GM19455 (cell line): ENCODE data around the gene UBP1.
"Not testable (repeated sequence)": the region's sequence is repeated elsewhere in the genome, so short reads cannot be mapped to it uniquely, and the experiment has no call there.

Experiments used
- ATAC-seq: cut with Tn5 transposase; IDR thresholded peaks from one replicate; pipeline ENCODE4 v1.9.1; 2021; ENCODE audit not compliant: unreplicated experiment

Gene UBP1

GRCh38 chr3:33437556-33438283 is 2.5 kb downstream of the UBP1 start:
- no peak for ATAC-seq

- ATAC-seq = no peak
Measured at GRCh38 chr3:33433843-33434242, 6.4 kb downstream of the UBP1 start.

- ATAC-seq = no peak
Measured at GRCh38 chr3:33430571-33430970, 9.6 kb downstream of the UBP1 start.

GRCh38 chr3:33430061-33430460 is 10.1 kb downstream of the UBP1 start:
- no peak for ATAC-seq

- not testable (repeated sequence) for ATAC-seq
Measured at GRCh38 chr3:33429306-33429705, 10.9 kb downstream of the UBP1 start.

GRCh38 chr3:33428734-33429133 is 11.5 kb downstream of the UBP1 start:
- ATAC-seq = no peak

GRCh38 chr3:33426630-33427317 is 13.4 kb downstream of the UBP1 start:
- no peak for ATAC-seq

GRCh38 chr3:33426068-33426467 is 14.1 kb downstream of the UBP1 start:
- ATAC-seq = no peak

DNA sequence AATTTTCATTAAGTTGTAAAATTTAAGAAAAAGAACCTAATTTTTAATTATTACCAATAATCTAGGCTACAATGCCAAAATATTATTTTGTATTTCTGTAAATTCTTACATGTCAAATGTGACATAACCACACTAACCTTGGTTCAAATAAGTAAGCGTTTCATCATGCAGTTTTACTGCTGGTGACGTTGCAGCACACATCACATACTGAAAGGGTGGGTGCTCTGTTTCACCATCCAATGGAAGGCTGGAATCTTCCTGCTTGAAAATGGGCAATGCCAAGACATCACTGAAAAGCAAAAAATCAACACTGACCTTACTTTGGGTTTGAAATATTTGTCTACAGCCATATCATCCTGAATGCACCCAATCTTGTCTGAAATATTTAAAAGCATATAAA is 14.8 kb downstream of the UBP1 start:
- ATAC-seq = no peak

DNA sequence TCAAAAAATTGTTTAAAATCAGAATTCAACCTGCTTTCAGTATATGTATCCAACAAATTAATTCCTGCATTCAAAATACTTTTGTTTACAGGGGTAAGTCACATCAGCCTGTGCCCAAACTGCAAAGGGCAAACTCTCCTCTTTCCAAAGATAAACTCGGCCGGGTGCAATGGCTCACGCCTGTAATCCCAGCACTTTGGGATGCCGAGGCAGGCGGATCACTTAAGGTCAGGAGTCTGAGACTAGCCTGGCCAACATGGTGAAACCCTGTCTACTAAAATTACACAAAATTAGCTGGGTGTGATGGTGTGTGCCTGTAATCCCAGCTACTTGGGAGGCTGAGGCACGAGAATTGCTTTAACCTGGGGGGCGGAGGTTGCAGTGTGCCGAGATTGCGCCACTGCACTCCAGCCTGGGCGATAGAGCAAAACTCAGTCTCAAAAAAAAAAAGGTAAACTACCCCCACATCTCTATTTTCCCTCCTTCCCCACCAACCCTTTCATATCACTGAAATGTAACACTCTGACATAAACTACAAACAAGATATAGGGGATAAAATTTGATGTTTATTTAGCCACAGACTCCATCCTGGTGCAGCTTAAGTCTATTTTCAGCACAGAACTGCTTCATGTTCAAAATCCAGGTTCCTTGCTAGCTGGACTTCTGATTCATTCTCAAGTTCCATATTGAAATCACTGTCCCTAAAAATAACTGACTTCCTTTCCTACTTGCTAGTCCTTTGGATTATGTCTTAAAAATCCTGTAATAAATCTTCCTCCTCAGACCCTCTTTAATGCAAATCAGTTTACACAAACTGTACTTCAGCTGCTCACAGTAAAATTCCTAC is 15.4 kb downstream of the UBP1 start:
- ATAC-seq = no peak

- no peak for ATAC-seq
Measured at GRCh38 chr3:33420966-33421365, 19.2 kb downstream of the UBP1 start.

DNA sequence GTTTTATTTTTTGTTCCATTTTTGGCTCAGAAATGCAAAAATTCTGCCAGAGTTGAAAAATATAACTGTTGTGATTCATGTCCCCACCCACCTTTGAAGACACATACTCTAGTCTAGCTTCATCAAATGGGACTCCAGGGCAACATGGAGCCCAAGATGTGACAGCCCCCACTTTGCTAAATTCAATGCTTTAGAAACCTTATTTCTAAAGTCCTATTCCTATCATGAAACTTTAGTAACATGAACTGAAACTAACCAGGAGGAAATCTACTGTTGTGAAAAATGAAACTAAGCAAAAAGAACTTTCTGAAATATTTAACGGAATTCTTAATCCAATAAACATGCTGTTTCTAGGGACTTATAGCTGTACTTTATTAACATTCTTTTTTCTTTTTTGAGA is 20.3 kb downstream of the UBP1 start:
- ATAC-seq = no peak

DNA sequence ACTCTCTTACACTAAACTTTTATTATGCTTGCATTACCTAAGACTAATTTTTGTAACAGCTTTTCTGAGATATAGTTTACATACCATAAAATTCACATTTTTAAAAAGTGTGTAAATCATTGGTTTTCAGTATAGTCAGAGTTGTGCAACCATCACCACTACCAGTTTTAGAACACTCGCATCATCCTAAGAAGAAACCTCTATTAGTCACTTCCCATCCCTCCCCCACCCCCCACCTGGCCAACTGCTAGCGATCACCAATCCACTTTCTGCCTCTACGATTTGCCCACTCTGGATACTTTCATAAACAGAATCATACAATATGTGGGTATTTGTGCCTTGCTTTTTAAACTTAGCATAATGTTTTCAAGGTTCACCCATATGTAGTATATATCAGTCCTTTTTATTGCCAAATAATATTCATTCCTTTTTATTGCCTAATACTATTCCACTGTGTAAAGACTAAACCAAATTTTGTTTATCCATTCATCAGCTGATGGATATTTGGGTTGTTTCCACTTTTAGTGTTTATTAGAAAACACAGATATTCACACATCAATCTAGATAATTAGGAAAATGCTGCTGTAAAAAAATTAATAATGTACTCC is 23.0 kb downstream of the UBP1 start:
- ATAC-seq = no peak

DNA sequence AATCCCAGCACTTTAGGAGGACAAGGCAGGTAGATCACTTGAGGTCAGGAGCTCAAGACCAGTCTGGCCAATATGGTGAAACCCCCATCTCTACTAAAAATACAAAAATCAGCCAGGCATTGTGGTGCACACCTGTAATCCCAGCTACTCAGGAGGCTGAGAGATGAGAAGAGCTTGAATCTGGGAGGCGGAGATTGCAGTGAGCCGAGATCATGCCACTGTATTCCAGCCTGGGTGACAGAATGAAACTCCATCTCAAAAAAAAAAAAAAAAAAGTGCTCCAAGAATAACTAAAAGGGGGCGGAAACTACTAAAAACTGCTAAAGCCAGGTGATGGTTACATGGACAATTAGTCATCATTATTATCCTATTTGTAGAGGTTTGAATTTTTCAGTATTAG is 29.4 kb downstream of the UBP1 start:
- not testable (repeated sequence) for ATAC-seq

DNA sequence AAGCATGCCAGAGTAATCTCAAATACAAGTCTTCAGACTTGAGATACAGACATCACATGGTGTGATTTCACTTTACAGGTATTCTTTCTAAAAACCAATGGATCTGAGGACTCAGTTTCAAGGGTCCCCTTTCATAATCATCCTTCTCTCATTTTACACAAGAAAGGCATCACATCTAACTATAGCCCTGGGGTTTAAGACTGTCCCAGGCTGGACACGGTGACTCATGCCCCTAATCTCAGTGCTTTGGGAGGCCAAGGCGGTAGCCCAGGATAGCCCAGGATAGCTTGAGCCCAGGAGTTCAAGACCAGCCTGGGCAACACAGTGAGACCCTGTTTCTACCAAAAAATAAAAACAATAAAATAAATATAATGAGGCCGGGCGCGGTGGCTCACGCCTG is 36.4 kb downstream of the UBP1 start:
- no peak for ATAC-seq

DNA sequence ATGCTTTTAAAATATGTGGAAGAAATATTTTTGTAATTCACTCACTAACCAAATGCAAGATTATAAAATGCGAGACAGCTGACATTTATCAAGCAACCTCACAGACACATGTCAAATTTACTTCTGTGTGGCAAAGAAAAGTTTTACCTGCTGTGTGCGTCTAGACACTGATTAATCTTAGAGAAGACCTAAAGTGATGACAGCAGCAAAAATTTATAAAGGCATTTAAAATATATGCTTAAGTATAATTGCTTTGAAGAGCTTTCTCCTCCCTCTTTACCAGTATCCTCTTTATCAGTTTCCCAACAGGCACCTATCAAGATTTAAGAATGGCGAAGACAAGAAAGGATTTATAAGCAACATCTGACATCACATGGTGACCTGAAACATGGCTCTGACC is 37.3 kb downstream of the UBP1 start:
- ATAC-seq = no peak

DNA sequence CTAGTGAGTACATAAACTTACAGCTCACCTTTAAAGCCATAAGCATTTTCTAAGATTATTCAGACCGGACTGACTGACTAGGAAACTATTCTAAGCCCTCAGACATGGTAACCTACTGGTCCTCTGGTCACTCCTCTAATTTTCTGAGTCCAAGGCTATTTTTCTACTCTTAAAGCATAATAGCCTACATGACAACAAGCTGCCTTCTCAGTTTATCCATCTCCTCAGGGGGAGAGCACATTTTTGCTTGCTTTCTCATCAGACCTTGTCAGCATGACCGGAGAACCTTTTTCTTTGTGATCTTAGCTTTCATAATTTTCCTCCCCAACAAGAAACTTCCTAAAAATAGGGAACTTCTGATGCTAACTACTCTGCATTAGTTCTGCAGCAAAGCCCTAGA is 38.4 kb downstream of the UBP1 start:
- no peak for ATAC-seq

DNA sequence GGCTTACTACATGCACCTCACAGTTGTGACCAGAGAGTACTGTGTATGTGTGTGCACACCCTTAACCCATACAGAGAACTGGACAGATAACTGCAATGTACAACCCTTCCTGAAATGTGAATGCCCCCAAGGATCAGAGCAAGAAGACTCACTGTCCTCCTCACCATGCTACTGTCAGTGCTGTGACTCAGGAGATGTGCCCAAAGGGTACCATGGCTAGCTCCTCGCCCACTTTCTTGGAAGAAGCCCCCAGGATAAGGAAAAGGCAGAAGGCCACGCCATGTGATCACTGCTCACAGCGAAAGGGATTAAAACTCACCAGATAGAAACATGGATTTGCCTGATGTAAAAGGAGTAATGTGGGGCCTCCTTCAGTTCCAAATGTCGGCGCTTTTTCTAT is 41.8 kb downstream of the UBP1 start:
- no peak for ATAC-seq

GRCh38 chr3:33395900-33396299 is 44.3 kb downstream of the UBP1 start:
- no peak for ATAC-seq

- no peak for ATAC-seq
Measured at GRCh38 chr3:33394403-33395054, 45.7 kb downstream of the UBP1 start.

GRCh38 chr3:33392703-33393125 is 47.5 kb downstream of the UBP1 start:
- ATAC-seq = no peak
